LNCaP clone FGC (cell line): ENCODE measurements around the gene EFHC2.

Experiments
- DNase-seq: peaks from one replicate; pipeline ENCODE4 v3.0.0-alpha.2; 2011; ENCODE audit warnings: low read depth
- H3K4me3 ChIP-seq: 2 replicates; pipeline ENCODE4 v1.5.1; 2011; ENCODE audit warnings: mild to moderate bottlenecking, low read depth, low read length, control low read depth
- CTCF ChIP-seq: IDR thresholded peaks from 2 replicates; pipeline ENCODE4 v1.5.1; 2012; ENCODE audit warnings: mild to moderate bottlenecking; ENCODE audit not compliant: control insufficient read depth, insufficient read depth; ENCODE audit errors: extremely low read depth

Gene EFHC2

GRCh38 chrX:44147130-44147529 is 196.3 kb downstream of the EFHC2 start:
- no peak for DNase-seq
- TF ChIP-seq CTCF: no peak
- no peak overlapping the region for H3K4me3 ChIP-seq

DNA sequence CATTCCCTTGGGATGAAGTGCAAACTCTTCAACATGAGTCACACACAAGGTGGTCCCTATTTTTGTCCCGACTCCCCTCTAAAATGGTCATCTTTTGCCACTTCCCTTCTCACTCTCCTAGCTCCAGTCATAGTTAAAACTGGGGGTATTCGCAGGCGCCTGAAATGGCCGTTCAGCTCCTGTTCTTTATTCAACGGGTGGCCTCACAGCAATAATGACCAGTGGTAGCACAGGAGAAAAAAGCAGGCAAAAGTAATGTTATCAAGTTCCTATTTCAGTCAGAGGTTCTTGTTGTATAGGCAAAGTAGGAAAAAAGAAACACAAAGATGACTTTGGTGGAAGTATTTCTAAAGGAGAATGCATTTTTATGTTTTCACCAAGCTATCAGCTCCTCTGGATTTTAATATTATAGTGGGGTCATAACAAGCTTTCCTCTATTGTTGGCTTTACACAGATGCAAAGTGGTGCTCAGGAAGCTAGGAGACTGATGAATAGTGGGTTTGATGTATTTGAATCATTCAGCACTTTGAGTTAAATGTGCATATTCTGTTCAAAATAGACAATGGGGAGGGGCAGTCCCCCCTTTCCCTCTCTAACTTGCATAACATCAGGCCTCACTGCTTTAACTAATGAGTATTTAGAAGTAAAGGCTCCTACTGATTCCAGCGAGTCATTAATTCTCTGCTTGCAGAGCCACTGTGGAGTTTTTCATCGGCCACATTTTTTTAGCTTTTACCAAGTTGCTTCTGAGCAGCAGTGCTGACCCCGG is 199.1 kb downstream of the EFHC2 start:
- TF ChIP-seq CTCF: no peak
- DNase-seq: no peak
- H3K4me3 ChIP-seq: no peak overlapping the region

GRCh38 chrX:44143061-44143602 is 200.3 kb downstream of the EFHC2 start:
- DNase-seq: no peak
- H3K4me3 ChIP-seq: no peak overlapping the region
- TF ChIP-seq CTCF: no peak

DNA sequence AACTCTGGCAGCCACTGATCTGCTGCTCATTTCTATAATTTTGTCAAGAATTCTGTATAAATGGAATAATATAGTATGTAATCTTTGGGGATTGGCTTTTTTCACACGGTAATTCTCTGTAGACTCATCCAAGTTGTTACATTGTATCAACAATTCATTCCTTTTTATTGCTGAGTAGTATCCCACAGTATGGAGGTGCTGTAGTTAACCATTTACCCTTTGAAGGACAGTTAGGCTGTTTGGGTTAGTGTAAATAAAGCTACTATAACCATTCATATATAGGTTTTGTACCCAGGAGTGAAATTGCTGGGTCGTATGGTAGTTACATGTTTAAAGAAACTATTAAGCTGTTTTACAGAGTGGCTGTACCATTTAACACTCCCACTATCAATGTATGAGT is 213.3 kb downstream of the EFHC2 start:
- no peak for DNase-seq
- no peak overlapping the region for H3K4me3 ChIP-seq
- TF ChIP-seq CTCF: no peak

DNA sequence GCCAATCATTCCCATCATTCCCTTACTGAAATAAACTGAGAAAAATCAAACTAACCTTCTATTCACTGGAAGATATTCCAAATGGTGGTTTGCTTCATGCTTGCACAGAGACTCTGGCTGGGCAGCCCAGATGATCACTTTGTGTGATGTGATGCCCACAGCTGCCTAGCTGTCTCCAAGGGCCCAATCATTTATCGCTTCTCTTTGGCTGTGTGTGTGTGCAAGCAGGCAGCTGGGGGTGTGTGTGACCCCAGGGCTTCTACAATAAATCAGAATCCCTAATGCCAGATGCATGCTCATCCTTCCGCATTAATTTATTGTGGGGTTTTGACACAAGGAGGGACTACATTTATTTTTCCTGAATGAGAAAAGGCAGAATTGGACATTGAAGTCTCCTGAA is 230.1 kb downstream of the EFHC2 start:
- no peak overlapping the region for H3K4me3 ChIP-seq
- TF ChIP-seq CTCF: no peak
- DNase-seq: no peak

- no peak for DNase-seq
- TF ChIP-seq CTCF: no peak
- H3K4me3 ChIP-seq: no peak overlapping the region
Measured at GRCh38 chrX:44106864-44107263, 236.6 kb downstream of the EFHC2 start.

DNA sequence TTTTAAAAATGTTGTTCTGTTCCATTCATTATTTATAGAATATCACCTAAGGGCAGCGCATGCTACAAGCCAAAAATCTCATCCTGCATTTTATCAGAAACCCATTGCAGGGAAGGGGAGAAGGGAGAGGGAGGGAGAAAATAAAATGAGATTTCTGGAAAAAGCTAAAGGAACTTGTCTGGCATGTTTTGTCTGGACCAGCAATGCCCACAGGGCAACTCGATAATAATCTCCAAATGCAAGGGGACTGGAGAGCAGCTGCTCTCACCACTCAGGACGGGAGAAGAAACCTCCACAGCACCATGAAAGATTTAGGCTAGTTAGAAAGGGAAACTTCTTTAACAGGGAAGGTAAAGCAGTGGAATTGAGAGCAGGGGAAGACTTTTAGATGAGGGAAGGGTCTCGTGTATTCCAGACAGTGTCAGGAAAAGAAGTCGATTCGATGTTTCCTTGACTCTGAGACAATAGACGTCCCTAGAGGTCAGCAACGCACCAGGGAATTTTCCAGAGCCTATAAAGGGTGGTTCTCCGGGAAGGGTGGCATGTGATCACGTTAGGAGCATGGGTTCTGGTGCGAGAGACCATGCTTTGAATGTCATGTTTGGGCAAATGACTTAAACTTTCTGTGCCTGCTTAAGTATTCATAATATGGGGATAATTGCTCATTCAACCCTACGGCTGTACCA is 238.1 kb downstream of the EFHC2 start:
- DNase-seq: no peak
- no peak for TF ChIP-seq CTCF

More for the DNA sequence above, 238.1 kb downstream of the EFHC2 start:
- H3K4me3 ChIP-seq: no peak overlapping the region
